Left renal cortex interstitium (tissue), 4 donors: ENCODE measurements around the gene MMD. TPM values are rescaled to one million over a fixed set of nuclear protein-coding genes. Genes with fewer than 3 reads are reported as not detected.
"Not testable (repeated sequence)": the region's sequence is repeated elsewhere in the genome, so short reads cannot be mapped to it uniquely, and the experiment has no call there.

Experiments used
- DNase-seq, 4 donors: peaks; one replicate each; pipeline ENCODE4 v3.0.0-alpha.2; 2013; ENCODE audit warnings: low read depth in 4 of 4, low spot score in 2 of 4, missing footprints in 1 of 4
- polyA plus RNA-seq, 4 donors: library from polyadenylated mRNA; unstranded; fragments of 120-200 nt; gene quantifications; one replicate each; pipeline ENCODE4 v1.2.1, GENCODE V29; 2013; ENCODE audit not compliant: insufficient read length in 4 of 4

MMD gene
- polyA plus RNA-seq, 4 donors, result 21.2 to 23.4 (median 22.7) TPM

- no peak for DNase-seq
Measured at GRCh38 chr17:55424893-55425540, 3.4 kb upstream of the MMD start.

DNA sequence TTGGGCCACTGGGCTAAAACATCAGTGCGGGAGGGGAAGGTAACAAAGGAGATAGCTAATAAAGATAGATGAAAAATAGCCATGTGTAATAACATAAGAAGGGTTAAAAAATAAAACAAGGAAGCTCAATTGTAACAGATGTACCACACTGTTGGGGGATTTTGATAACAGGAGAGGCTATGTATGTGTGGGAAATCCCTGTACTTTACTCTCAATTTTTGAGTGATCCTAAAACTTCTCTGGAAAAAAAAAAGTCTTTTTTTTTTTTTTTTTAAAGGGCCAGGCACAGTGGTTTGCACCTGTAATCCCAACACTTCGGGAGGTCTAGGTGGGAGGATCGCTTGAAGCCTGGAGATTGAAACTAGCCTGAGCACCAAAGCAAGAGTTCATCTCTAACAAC, 1.9 kb upstream of the MMD start:
- DNase-seq, result no peak

DNA sequence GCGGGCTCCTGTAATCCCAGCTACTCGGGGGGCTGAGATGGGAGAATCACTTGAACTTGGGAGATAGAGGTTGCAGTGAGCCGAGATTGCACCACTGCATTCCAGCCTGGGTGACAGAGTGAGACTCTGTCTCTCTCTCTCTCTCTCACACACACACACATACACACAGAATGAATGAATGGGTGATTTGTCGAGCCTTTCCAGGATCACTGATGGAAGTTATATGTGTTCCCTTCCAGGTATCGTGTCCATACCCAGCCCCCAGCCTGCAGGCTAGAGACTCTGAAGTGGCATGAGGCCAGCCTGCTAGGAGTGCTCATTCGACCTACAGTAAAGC, 1.2 kb upstream of the MMD start:
- DNase-seq, result not testable (repeated sequence)

GRCh38 chr17:55420776-55421178, 858 bp downstream of the MMD start:
- DNase-seq, result no peak

DNA sequence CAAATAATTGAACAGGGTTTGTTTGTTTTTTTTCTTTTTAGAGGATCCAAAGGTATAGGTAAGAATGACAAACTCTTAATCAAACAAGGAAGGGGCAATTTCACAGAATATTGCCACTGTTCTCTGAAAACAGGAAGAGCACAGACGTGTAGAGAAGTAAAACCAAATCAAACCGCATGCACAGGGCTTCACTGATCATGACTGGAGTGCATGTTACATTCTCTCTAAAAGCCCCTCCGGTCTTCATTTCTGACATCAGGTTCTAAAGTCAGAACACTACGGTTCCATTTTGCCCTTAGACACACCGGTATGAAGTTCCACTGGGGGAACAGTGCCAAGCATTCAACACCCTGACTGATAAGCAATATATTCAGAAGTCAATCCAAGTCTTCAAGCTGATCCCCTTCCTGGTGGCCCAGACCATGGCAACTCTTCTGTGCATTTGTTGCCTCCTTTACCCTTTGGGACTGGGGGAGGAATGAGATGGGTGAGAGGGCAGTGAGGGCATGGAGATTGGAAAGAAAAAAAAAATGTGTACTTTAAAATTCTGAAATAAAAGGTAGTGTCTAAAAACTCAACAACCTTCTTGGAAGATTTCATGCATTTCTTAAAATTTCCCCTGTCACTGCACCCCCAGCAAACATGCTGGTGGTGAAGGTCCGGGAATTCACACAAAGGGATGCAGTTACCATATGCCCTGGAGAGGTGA, 1.4 kb downstream of the MMD start:
- DNase-seq, result no peak

DNA sequence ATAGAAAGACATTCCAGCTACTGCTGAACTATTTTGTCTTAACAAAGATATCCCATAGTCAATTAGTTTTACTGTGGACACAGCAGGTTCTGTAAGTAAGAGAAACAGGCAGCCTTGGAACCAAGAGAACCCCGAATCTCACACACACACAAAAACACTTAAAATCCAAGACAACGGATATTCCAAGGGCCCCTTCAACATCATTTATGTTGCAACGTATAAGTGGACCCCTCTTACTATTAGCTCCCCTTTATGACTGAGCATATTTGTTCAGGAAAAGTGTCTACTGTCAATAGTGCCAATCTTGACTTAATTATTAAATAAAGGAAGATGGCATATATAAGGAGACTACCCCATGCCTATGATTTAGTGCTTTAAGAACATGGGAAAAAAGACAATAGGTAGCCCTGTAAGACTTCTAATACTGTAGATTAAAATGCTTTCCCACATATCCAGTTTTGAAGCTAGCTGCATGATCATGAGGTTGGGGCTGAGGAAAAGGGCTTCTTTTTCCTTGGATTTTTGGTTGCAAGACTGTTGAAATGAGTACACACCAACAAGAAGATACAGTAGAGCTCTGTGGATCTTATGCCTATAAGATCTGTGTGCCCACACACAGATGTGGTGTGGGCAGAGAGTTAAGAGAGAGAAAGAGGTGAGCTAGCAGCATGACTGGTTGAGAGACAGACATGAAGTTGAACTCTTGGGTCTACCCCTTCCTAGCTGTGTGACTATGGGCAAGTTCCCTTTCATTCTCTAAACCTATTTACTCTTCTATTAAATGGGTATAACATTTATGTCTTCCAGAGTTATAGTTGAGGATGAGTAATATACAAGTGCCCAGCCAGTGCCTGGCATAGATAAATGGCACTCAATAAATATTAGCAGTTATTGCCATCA, 3.0 kb downstream of the MMD start:
- DNase-seq, result no peak

DNA sequence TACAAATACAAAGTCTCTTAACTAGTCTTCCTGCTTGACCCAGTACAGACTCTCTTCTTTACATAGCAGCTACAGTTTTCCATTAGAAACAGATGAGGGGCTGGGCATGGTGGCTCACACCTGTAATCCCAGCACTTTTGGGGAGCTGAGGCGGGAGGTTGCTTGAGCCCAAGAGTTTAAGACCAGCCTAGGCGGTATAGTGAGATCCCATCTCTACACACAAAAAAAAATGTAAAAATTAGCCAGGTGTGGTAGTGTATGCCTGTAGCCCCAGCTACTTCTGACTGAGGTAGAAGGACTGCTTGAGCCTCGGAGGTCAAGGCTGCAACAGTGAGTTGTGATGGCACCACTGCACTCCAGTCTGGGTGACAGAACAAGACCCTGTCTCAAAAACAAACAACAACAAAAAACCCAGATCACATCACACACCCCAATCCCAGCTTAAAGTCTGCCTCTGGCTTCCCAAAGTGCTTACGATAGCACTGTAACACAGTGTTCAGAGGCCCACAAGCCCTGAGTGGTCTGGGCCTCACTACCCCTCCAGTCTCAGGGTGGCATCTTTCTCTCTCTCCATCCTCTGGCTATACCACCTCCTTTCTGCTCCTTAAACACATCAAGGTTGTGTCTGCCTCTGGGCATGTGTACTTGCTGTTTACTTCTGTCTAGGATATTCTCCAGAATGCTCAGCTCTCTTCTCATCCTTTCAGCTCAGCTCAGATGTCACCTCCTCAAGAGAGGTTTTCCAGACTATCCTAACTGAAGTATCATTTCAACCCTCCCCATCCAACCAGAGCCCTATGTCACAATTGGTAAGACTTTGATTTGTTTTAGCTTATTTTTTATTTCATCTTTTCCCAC, 4.0 kb downstream of the MMD start:
- DNase-seq, result no peak

DNA sequence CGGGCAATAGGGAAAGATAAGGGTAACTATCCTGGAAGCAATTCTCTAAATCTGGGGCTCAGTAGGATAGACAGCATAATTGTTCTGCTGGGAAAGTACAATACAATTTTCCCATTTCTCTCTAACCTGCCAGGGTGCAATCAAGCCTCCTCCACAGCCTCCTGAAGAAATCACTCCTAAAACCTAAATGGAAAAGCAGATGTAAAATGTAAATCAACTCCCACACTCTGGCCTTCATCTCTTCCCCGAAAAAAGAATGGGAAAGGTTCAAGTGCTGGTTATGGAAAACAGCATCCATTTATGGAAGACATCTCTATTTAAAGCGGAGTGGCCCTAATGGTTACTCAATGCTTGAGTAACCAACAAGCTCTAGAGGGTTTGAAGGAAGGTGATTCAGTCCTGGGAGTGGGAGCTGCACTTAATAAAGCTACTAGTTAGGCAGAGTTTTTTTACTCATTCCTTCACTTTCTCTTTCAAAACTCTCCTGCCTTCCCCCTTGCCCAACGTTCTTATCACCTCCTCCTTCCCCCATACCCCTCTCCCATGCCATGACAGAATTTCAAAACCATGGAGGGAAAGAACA, 5.1 kb downstream of the MMD start:
- DNase-seq, result no peak

GRCh38 chr17:55416000-55416399, 5.6 kb downstream of the MMD start:
- no peak for DNase-seq

- DNase-seq, result no peak
Measured at GRCh38 chr17:55414983-55415382, 6.7 kb downstream of the MMD start.

DNA sequence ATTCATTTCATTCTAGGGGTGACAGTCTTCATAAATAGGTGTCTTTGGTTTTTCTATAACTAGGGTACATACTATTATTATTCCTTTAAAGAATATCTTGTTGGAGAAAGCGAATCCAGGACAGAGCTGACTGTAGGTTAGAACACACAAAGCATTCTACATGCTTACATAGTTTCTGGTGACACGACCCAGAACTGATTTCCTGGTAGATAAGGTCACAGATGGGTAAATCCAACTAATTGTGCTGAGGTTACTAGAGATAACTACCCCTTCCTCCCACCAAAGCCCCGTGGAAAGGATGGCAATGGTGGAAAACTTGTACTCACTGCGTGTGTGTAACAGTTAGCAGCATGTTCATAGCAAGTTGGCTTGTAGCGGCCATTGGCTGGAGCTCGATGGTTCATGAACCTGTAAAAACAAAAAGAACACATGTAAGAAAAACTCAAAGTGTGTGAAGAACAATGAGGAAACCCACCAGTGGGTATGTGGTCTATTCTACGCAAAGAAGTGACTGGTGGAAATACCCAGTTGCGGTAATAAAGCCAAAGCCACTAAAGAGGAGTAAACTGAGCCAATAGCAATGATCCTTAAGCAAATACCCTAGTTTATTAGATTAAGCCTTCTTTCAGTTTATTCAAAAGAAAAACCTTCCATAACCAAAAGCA, 7.7 kb downstream of the MMD start:
- no peak for DNase-seq

DNA sequence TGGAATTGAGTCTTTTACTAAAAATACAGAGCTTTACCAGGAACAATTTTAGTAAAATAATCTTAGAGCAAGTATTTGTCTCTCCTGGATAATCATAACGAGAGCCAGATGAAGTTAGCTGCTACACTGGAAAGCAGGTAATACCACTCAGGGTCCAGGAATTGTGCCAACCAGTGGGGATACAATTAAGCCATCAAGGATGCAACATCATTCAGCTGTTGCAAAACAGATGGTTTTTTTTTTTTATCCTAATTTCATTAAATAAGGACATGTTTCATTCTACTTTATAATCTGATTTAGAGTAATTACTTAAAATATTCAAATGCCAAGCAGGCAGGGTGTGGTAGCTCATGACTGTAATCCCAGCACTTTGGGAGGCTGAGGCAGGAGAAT, 10.2 kb downstream of the MMD start:
- no peak for DNase-seq

DNA sequence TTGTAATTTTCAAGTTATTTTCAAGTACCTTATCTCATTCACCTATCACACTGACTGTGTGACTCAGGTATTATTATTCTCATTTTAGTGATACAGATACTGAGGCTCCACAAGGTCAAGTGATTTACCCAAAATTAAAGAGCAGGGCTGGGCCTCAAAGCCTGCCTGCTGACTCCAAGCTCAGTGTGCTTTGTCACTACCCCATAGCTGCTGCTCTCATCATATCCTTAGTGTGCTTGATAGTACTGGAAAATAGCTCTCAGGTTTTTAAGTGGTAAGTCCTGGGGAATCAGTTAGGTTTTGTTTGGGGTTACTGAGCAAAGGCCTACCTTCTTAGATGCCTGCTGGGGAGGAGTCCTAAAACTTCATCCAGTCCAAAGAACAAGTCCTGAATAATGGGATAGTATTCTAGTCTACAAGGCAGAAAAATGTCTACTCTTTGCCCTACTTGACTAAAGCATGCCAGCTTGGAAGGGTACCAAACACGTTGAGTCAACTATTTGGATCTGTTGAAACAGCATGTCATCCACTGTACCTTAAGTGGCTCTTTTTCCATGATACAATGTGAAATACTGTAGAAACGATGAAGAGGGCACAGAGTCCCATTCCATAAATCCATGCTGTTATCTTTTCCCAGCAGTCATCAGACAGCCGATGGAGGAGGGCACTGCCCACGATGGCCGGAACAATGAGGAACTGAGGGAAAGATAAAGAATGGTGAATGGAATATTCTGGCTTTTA, 10.7 kb downstream of the MMD start:
- no peak for DNase-seq

DNA sequence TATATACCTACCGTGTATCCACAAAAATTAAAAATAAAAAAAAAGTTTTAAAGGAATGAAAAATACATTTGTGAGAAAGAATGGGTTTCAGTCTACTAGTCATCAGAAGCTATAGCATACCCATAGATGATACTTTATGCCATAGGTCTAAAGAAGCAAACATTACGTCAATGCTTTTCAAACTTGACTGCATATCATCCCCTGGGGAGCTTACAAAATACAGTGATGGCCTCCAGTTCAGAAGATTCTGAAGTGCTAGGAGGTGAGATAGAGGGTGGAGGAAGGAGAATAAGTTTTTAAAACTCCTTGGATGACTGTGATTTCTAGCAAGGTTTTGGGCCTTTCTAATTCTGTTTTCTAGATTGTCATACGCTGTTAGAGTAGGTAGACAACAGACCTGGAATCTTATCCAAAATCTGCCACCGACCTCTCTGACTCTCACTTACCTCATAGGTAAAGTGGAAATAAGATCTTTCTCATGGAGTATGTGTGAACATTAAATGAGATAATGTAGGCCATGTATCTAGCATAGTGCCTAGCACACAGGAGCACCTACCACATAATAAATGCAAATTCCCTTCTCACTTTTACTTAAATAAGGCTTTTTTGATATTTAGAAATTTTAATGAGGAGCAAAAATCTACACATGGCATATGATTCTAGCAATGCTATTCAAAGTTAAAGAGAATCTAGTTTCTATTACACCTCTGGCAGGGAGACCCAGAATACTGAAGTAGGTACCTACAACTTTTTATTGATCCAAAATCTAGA, 12.4 kb downstream of the MMD start:
- DNase-seq, result no peak

- DNase-seq, result no peak
Measured at GRCh38 chr17:55407641-55408566, 13.7 kb downstream of the MMD start.

DNA sequence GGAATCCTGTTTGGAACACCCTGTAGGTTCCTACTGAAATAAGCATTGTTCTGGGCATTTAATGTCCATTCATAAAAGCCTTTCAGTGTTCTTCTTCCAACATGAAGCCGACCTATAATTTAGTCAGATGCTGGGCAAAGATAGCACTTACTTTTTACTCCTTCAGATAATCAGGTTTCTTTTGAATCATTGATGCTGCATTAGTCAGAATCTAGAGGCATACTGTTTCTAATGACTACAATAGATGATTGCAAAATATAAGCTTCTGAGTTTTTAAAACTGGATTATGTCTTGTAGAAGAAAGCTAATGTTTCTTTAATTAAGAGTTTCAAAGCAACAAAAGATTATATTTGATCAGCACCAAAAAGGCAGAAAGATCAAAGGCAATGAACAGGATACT, 16.0 kb downstream of the MMD start:
- no peak for DNase-seq

- not testable (repeated sequence) for DNase-seq
Measured at GRCh38 chr17:55404197-55404596, 17.4 kb downstream of the MMD start.
